HG03108 (cell line): Measurements from ENCODE around the gene AP1G1.
"Not testable (repeated sequence)": the region's sequence is repeated elsewhere in the genome, so short reads cannot be mapped to it uniquely, and the experiment has no call there.

Source experiments
- ATAC-seq: cut with Tn5 transposase; IDR thresholded peaks from one replicate; pipeline ENCODE4 v1.9.1; 2021; ENCODE audit warnings: moderate library complexity; ENCODE audit not compliant: unreplicated experiment

The AP1G1 gene

GRCh38 chr16:71709229-71709781, 99.3 kb downstream of the AP1G1 start:
- no peak for ATAC-seq

GRCh38 chr16:71708696-71709095, 99.9 kb downstream of the AP1G1 start:
- no peak for ATAC-seq

DNA sequence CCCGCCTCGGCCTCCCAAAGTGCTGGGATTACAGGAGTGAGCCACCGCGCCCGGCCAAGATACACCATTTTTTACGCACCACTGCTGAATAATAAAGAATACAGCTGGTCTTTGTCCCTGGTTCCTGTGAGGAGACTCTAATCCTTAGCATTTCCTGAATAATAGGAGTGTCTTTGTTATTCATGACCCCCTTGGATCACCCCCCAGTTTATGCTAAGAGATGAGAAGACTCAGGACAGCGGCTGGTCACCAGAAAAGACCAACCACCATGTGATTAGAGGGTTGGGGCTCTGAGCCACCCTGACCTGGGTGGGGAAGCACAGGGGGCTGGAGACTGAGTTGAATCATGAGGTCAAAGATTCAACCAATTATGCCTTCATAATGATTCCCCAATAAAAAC, 101.4 kb downstream of the AP1G1 start:
- no peak for ATAC-seq

- no peak for ATAC-seq
These were observed 102.6 kb downstream of the AP1G1 start for GRCh38 chr16:71706046-71706445.

GRCh38 chr16:71703333-71703732, 105.3 kb downstream of the AP1G1 start:
- no peak for ATAC-seq

GRCh38 chr16:71700831-71701230, 107.8 kb downstream of the AP1G1 start:
- ATAC-seq = no peak

DNA sequence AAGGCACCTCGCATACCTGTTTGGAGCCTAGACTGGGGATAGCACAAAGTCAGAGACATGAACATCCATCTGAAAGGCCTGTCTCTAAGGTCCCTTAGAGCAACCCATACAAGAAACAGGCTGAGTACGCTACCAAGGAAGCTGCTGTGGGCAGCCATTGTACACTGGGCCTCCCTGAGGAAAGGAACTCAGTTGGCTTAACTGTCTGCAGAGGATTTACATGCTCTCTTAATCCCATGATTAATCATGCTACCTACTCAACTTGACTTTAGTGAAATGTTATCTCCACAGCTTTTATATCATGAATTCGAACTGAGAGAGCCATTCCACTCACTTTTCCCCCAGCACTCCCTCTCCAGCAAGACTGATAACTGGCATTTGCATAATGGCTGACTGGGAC, 110.1 kb downstream of the AP1G1 start:
- no peak for ATAC-seq

- no peak for ATAC-seq
These were observed 115.5 kb downstream of the AP1G1 start for GRCh38 chr16:71693164-71693563.

GRCh38 chr16:71689901-71690300, 118.7 kb downstream of the AP1G1 start:
- ATAC-seq = no peak

DNA sequence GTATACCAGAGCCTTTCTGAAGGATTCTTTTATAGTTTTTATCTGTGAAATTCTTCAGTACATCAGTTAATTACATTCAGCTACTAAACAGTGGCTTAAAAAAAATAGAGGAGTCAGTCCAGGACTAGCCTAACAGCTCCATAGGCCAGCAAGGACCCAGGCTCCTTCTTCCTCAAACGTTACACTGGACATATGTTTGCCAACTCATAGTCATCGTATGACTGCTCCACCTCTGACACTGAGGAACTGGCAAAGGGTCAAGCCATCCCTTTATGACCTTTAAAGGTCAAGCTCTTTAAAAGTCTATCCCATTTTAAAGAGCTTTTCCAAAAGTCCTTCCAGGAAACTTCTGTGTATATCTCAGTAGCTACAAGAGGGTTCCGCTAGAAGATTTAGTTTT, 120.8 kb downstream of the AP1G1 start:
- no peak for ATAC-seq

GRCh38 chr16:71684280-71684679, 124.4 kb downstream of the AP1G1 start:
- not testable (repeated sequence) for ATAC-seq

DNA sequence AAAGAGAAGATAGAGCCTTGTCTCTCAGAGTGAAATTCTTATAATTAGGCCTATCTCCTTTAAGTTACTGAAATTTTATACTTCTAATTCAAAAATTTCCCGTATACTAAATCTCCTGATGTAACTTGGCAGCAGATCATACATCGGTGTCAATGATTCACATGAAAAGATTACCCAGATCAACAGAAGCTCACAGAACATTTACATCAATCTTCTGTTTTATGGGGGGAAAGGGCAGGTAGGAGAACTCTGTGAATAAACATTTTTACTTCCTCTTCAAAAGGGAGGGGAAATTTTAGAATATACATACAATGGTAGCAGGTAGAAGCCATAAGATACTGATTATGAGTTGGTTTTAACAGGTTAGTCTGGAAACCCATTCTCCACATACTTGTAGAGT, 127.3 kb downstream of the AP1G1 start:
- ATAC-seq = no peak
